Neutrophil (primary cell): ENCODE measurements around the gene OLFML2B.

Experiments
- H3K27ac ChIP-seq: fragments of 200-600 bp; sonication (generic); 2 replicates; pipeline ENCODE4 v1.5.1; 2016; ENCODE audit warnings: mild to moderate bottlenecking, moderate library complexity
- H3K27me3 ChIP-seq: fragments of 200-600 bp; sonication (generic); 2 replicates; pipeline ENCODE4 v1.6.0; 2016; ENCODE audit warnings: mild to moderate bottlenecking
- H3K36me3 ChIP-seq: fragments of 200-600 bp; sonication (generic); 2 replicates; pipeline ENCODE4 v1.5.1; 2017
- H3K4me1 ChIP-seq, 2 experiments: fragments of 200-600 bp in 1 of 2; sonication (generic) in 1 of 2; 1 replicate in 1 of 2; 2 replicates in 1 of 2; pipeline versions ENCODE4 v1.5.1 to v1.6.1; 2013 to 2016; ENCODE audit warnings: low read depth in 1 of 2, low read length in 1 of 2, mild to moderate bottlenecking in 1 of 2, moderate library complexity in 1 of 2; ENCODE audit not compliant: control insufficient read depth in 1 of 2, insufficient read depth in 1 of 2
- H3K4me3 ChIP-seq, 2 experiments: fragments of 200-600 bp in 1 of 2; sonication (generic) in 1 of 2; 1 replicate in 1 of 2; 2 replicates in 1 of 2; pipeline ENCODE4 v1.5.1; 2013 to 2016; ENCODE audit warnings: low read depth in 1 of 2, low read length in 1 of 2, mild to moderate bottlenecking in 1 of 2, moderate library complexity in 1 of 2
- H3K9me3 ChIP-seq: fragments of 200-600 bp; sonication (generic); 2 replicates; pipeline ENCODE4 v1.5.1; 2016
- TF ChIP-seq, protein P1 (sequence below): fragments of 200-600 bp; sonication (generic); IDR thresholded peaks from 2 replicates; pipeline ENCODE4 v1.5.1; 2016; ENCODE audit warnings: antibody characterized with exemption

The OLFML2B gene

DNA sequence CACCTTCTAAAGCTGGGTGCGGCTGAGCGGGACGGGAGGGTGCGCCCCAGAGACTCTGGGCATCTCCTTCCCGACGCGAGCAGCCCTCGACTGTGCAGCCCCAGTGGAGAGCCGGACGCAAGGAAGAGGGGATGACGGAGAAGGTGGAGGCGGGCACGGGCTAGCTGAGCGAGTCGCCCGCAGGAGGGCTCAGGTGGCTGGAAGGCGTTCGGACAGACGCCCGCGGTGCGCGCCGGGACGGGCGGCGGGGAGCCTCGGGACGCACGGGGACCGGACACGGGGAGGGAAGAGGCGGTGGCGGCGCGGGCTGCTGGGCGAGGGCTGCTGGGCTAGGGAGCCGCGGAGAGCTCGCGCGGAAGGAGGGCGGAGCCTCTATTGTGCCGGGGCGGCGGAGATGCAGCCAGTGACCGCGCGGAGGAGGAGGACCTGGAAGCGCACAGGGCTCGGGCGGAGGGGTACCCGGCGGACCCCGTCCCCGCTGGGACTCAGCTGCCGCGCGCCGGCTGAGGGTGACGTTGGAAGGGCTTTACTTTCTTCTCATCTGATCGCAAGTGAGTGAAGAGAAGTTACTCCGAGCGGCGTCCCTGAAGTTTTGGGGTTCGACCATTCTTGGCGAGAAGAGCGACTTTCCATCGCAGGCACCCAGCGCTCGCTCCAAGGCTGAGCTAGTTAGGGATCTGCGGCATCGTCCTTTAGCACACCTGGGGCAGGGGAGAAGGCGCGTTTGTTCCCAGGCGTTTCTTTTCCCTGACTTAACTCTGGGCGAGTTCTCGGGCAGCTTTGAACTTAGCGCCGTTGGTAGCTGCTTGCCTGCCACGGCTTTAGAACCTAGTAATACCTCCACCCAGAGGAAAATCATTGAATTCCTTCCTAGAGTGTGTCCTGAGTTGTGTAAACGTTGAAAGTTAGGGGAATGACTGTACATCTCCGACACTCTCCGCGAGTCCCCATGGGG is at the start of gene OLFML2B:
OLFML2B (minus strand) TSS at position 323 of the 955 bp plus-strand sequence. CDS start 439 bp downstream, outside the sequence.
- peak within 1 kb of the TSS; percentile 40 to 66 for H3K4me3 ChIP-seq
- no peaks in the 10 kb centered on the region for H3K36me3 ChIP-seq
- peaks cover 76% of the 10 kb centered on the region for H3K27me3 ChIP-seq
- no peak within 1 kb of the TSS for H3K27ac ChIP-seq
- H3K9me3 ChIP-seq: no peaks in the 10 kb centered on the region
- TF ChIP-seq, protein P1, sequence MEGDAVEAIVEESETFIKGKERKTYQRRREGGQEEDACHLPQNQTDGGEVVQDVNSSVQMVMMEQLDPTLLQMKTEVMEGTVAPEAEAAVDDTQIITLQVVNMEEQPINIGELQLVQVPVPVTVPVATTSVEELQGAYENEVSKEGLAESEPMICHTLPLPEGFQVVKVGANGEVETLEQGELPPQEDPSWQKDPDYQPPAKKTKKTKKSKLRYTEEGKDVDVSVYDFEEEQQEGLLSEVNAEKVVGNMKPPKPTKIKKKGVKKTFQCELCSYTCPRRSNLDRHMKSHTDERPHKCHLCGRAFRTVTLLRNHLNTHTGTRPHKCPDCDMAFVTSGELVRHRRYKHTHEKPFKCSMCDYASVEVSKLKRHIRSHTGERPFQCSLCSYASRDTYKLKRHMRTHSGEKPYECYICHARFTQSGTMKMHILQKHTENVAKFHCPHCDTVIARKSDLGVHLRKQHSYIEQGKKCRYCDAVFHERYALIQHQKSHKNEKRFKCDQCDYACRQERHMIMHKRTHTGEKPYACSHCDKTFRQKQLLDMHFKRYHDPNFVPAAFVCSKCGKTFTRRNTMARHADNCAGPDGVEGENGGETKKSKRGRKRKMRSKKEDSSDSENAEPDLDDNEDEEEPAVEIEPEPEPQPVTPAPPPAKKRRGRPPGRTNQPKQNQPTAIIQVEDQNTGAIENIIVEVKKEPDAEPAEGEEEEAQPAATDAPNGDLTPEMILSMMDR: no peak
- H3K4me1 ChIP-seq: peaks cover 11 to 17% of the 10 kb centered on the region in 2 experiments

DNA sequence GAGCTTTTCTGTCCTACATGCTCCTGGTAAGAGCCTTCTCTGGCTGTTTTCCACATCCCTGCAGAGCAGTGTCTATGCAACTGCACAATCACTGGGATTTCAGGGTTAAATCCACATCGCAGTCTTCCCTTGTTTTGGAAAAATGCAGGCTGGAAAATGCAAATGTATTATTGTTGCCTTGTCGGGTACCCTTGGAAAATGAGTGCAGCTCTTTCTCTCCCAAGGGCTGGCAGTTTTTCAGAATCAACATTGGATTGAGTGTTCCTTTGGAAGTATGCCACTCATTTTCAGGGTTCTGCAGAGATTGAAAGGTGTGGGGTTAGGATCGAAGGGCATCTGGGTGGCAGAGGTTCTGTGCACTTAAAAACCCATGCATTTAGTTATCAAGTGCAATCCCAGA is 49.1 kb upstream of the OLFML2B start:
- Histone ChIP-seq H3K27ac (no peak overlapping the region), H3K27me3 (peaks cover 38% of the 10 kb centered on the region)
- TF ChIP-seq, protein P1: no peak

DNA sequence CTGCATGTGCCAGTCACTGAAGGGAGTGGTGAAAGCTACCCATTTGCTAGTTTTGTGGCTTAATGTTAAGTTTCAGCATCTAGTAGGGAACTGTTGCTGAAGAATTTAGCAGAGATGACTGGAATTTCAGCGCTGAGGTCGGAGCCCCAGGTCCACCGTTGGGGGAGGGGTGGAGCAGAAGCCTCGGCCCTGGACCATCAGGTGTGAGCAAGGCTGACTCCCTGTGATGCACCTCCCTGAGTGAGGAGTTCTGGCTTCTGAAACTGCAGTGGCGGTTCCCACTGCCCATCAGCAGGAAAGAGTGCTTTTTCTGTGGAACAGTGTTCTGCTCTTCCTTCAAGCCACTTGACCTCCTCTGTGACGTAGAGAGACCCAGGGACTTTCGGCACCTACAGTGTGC is 47.2 kb upstream of the OLFML2B start:
- no peaks in the 10 kb centered on the region for H3K36me3 ChIP-seq
- TF ChIP-seq, protein P1: no peak
- H3K4me1 ChIP-seq: peaks cover 33 to 36% of the 10 kb centered on the region in 2 experiments
- no peak overlapping the region for H3K27ac ChIP-seq
- no peaks in the 10 kb centered on the region for H3K9me3 ChIP-seq
- peaks cover 38% of the 10 kb centered on the region for H3K27me3 ChIP-seq
- peak overlapping the region; percentile 72 to 73 for H3K4me3 ChIP-seq

More for the DNA sequence above, 49.1 kb upstream of the OLFML2B start:
- H3K4me1 ChIP-seq: peaks cover 33 to 36% of the 10 kb centered on the region in 2 experiments
- no peaks in the 10 kb centered on the region for H3K9me3 ChIP-seq
- H3K4me3 ChIP-seq: no peak overlapping the region
- H3K36me3 ChIP-seq: no peaks in the 10 kb centered on the region

DNA sequence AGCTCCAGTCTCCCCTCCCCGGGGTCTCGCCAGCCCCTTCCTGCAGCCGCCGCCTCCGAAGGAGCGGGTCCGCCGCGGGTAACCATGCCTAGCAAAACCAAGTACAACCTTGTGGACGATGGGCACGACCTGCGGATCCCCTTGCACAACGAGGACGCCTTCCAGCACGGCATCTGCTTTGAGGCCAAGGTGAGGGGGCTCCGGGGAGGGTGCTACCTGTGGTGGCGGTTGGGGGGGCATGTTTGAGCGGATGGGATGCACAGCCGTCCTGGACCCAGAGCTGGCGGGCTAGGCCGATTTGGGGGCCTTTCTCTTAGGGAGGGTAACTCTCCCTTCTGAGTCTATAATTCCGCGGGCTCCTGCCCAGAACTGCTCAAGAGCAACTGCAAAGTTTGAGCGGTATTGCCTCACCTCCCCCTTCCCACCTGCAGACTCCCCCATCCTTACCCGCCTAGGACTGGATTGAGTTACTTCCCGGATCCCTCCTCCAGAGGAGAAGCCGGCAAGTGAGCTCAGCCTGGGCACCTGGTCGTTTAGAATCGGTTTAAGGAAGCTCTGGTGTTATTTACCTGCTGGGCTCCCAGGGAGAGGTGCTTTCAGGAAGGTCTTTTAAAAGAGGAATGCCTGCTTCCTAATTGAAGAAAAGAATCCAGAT is 46.6 kb upstream of the OLFML2B start:
- Histone ChIP-seq H3K4me3 (peak overlapping the region; percentile 72 to 73), H3K9me3 (no peaks in the 10 kb centered on the region), H3K4me1 (peaks cover 28 to 31% of the 10 kb centered on the region in 2 experiments), H3K36me3 (no peaks in the 10 kb centered on the region), H3K27me3 (peaks cover 38% of the 10 kb centered on the region), H3K27ac (peak overlapping the region; percentile 68)
- TF ChIP-seq, protein P1: no peak

DNA sequence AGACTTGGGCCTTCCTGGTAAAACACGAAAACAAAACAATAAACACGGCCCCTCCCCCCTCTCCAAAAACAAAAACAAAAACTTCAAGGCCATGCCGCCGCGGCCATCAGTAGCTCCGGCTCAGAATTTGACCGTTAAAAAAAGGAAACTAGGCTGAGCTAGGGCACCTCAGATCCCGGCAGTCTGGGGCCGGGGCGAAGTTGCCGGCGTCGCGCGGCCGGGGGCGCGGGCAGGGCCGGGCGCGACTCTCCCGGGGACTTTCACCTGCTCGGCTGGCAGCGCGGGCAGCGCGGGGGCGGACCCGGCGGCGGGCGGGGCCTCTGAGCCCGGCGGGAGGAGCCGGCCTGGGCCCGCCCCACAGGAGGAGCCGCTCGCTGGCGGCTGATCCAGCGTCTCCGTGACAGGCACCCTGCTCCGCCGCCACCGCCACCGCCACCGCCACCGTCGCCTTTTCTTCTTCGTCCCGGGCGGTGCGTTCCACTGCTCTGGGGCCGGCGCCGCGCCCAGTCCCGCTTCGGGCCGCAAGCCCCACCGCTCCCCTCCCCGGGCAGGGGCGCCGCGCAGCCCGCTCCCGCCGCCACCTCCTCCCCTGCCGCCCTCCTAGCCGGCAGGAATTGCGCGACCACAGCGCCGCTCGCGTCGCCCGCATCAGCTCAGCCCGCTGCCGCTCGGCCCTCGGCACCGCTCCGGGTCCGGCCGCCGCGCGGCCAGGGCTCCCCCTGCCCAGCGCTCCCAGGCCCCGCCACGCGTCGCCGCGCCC is 45.8 kb upstream of the OLFML2B start, which contains the start of gene NOS1AP:
NOS1AP (plus strand) TSS at position 358 of the 760 bp plus-strand sequence. CDS start 487 bp downstream, outside the sequence.
- Histone ChIP-seq H3K9me3 (no peaks in the 10 kb centered on the region), H3K27ac (peak within 1 kb of the TSS; percentile 68)

More for the DNA sequence above, 45.8 kb upstream of the OLFML2B start, which contains the start of gene NOS1AP:
- H3K4me3 ChIP-seq: peak within 1 kb of the TSS; percentile 72 to 73
- peaks cover 38% of the 10 kb centered on the region for H3K27me3 ChIP-seq
- peaks cover 24 to 25% of the 10 kb centered on the region in 2 experiments for H3K4me1 ChIP-seq
- no peaks in the 10 kb centered on the region for H3K36me3 ChIP-seq
- TF ChIP-seq, protein P1: no peak
